ENCODE results near the gene VCL.

VCL gene

DNA sequence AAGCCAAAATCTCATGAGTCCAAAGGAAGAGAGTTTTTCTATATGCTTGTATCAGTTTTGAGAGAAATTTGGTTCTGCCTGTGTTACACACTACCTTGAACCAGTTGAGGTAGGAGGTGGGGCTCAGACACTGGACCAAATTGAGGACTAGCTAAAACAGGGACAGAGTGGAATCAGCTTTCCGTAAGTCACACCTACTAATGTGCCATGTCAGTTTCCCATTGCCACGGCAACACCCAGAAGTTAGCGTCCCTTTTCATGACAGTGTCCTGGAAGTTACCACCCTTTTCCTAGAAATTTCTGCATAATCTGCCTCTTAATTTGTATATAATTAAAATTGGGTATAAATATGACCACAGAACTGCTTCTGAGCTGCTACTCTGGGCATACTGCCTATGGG lies 162.1 kb downstream of the VCL start:
- DNase-seq, result no peak

DNA sequence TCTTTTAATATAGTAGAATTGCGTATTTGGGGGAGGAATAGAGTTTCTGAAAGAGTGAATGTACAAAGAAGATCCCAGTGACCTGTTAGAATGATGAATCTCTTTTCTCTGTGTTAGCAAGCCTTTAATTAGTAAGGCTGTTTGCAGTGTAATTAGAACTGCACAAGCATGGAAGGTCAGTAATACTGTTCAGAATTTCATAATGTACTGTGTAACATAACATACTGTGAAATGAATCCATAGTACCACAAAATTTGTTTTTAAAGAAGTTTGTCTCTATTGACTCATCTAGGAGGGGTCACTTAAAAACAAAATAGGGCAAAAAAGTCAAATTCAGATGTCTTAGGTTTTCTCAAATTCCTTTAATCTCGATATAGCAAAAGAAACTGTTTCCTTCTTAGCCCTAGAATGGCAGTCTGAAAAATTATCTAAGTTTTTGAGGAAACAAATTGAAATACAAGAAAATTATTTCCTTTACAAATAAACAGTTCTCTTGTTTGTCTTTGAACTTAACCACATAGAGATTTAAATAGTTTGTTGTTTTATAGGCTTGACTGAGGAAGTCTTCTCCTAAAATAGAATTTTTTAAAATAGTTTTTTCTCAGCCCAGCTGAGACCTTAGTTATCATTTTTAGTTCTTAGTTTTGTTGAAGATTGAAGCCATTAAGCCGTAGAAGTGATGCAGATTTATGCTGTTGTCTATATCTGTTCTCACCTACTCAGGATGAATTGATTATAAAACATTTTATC lies 165.6 kb downstream of the VCL start:
- DNase-seq, result no peak

DNA sequence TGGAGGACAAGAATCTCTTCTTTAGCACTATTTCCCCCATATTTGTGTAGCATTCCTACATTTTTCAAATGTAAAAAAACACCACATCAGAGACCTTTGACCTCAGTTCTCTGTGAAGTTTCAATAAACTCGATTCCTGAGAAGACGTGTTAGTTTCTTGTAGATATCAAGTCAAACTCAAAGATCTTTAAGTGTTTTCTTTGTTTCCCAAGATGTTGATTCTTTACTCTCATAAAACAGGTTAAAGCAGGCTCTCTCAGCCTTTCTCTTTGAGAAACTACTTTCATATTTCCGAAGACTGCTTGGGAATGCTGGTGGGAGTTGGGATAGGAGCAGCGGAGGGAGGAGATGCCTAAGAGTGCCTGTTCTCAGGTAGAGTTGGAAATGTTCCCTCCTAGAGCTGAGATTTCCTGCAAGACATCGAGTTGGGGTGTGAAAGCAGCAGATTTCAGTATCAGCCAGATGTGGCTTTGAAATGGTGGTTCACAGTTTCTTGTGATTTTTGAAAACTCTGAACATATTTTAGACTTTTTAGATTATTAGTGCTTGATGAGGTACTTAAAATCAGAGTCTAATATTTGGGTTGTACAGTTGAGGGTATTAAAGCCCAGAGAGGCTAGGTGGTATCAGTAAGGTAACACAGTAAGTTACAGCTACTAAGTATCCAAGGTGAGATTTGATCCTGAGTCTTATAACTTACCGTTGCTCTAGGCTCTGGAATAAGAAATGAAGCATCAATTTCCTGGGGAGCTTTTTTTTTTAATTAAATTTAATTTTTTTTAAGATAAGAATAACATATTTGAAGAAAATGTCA lies 167.0 kb downstream of the VCL start:
- DNase-seq, result no peak

DNA sequence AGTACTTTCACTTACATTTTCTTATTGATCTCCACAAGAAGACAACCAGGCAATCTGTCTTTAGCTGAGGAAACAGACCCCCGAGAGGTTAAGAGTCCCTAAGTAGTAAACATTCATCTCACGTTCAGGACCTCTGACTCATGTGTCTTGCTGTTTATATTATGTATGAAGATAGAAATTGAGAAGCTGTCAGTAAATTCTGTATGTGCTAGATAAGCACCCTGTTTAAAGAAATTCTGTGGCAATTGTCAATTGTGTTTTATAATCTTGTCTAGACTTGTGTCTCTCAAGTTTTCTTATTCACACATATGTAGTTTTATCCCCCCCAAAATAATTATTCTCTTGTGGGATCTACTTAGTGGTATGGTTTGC lies 167.6 kb downstream of the VCL start:
- no peak for DNase-seq

DNA sequence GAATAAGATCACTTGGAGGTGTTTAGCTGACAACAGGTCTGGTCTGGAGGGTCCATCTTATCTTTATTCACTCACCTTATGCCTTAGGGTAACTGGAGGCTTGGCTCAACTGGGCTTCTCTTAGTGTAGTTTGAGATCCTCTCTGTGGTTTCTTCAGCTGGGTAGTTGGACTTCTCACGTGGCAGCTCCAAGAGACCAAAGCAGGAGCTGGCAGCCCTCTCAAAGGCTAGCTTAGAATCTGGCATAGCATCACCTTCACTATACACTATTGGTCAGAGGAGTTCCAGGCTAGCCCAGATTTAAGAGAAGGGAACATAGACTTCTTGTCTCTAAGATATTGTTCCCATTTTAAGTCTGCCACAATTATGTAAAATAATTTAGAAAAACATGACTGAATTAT lies 169.5 kb downstream of the VCL start:
- no peak for DNase-seq

Data from stimulated activated CD4-positive, alpha-beta T cell treated with anti-CD3 and anti-CD28 coated beads, Interleukin-4, amount 100 ng/mL, for 4 hours (primary cell).